ENCODE data around the gene APPL2. TPM values are rescaled to one million over a fixed set of nuclear protein-coding genes. Genes with fewer than 3 reads are reported as not detected.
"Not testable (repeated sequence)": the region's sequence is repeated elsewhere in the genome, so short reads cannot be mapped to it uniquely, and the experiment has no call there.

The APPL2 gene
- total RNA-seq, 1 experiment from 2014 or later: 42.2 TPM

DNA sequence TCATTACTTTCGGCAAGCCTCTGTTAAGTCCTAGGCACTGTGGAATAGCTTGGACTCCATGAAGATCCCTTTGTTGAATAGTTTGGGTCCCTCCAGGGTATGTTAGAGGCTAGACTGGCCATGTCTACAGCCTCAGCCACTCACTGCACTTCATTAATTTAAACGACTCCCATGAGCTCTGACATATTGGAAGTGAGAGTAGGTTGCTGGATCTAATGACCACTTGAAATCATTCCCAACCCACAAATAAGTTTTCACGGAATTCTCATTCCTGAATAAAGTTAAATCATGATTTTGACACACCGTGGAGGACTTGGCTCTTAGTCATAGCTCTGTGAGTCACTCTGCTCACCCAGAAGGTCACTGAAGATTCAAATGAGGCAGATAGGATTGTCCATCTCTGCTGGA lies 21.4 kb upstream of the APPL2 start:
- POLR2A ChIA-PET (ENCODE audit: unreplicated experiment): no interaction called here
- Histone ChIP-seq H2AFZ (ENCODE audit: low read length) (no peak overlapping the region), H4K20me1 (ENCODE audit: low read length) (no peaks in the 10 kb centered on the region), H3K9me3 (ENCODE audit: low read length) (no peaks in the 10 kb centered on the region), H3K27ac (ENCODE audit: low read length) (peak overlapping the region; percentile 19), H3K9me2 (replicated peaks; ENCODE audit: low read length) (no peaks in the 10 kb centered on the region), H3K79me2 (ENCODE audit: low read length) (no peaks in the 10 kb centered on the region), H3K4me2 (ENCODE audit: low read length) (peak overlapping the region; percentile 2), H3K27me3 (ENCODE audit: low read length) (no peaks in the 10 kb centered on the region), H3K4me1 (ENCODE audit: insufficient read depth, low read length) (peaks cover 40% of the 10 kb centered on the region), H3K36me3 (ENCODE audit: low read depth, low read length) (no peaks in the 10 kb centered on the region), H3K9ac (ENCODE audit: low read length) (no peak overlapping the region), H3F3A (ENCODE audit: low read length, unreplicated experiment) (no peaks in the 10 kb centered on the region), H3K4me3 (ENCODE audit: low read length) (no peak overlapping the region)
- intact Hi-C loops (cut with micrococcal nuclease): no loop called here
- DNase-seq: peak; percentile 81
- no peak for TF ChIP-seq EZH2 (IDR thresholded peaks at IDR 0.05; ENCODE audit: low read length, unreplicated experiment)
- TF ChIP-seq, protein P1, sequence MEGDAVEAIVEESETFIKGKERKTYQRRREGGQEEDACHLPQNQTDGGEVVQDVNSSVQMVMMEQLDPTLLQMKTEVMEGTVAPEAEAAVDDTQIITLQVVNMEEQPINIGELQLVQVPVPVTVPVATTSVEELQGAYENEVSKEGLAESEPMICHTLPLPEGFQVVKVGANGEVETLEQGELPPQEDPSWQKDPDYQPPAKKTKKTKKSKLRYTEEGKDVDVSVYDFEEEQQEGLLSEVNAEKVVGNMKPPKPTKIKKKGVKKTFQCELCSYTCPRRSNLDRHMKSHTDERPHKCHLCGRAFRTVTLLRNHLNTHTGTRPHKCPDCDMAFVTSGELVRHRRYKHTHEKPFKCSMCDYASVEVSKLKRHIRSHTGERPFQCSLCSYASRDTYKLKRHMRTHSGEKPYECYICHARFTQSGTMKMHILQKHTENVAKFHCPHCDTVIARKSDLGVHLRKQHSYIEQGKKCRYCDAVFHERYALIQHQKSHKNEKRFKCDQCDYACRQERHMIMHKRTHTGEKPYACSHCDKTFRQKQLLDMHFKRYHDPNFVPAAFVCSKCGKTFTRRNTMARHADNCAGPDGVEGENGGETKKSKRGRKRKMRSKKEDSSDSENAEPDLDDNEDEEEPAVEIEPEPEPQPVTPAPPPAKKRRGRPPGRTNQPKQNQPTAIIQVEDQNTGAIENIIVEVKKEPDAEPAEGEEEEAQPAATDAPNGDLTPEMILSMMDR (conservative IDR thresholded peaks at IDR 0.05; ENCODE audit: low read depth, low read length): no peak
- no TSS peak for BruUV-seq (replicated peaks)
- CTCF ChIA-PET: interaction anchor here (0.6 kb wide), 1 partner anchor 21 kb away, joined by 3 read pairs; the partner anchor contains the start of gene APPL2
- peak; percentile 33 for ATAC-seq

DNA sequence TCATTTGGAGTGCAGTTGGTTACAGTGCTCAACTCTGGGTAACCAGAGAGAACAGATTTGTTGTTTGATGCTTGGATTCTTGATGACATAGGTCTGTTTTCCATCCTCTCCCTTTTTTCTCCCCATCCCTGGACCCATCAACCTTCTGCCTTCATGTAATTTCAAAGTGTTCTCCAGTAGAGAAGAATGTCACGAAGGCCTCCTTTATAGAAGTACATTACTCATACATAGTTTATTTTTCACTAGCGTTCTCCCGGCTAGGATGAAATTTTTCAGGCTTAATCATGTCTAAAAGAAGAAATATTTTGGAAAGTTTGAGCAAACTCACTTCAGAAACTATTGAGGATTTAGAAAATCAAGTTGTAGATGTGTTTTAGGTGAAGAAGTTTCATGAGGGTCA lies 20.9 kb upstream of the APPL2 start:
- H3K4me3 ChIP-seq (ENCODE audit: low read length): no peak overlapping the region
- peak overlapping the region; percentile 2; the same call in 1 of the 2 replicates for H3K4me2 ChIP-seq (ENCODE audit: low read length)
- peaks cover 40% of the 10 kb centered on the region for H3K4me1 ChIP-seq (ENCODE audit: insufficient read depth, low read length)
- H3K36me3 ChIP-seq (ENCODE audit: low read depth, low read length): no peaks in the 10 kb centered on the region
- no peaks in the 10 kb centered on the region for H3K9me3 ChIP-seq (ENCODE audit: low read length)
- intact Hi-C loops (cut with micrococcal nuclease): no loop called here
- peak overlapping the region; percentile 19 for H3K27ac ChIP-seq (ENCODE audit: low read length)
- H3K9me2 ChIP-seq (replicated peaks; ENCODE audit: low read length): no peaks in the 10 kb centered on the region
- no peak for ATAC-seq
- no peak overlapping the region for H2AFZ ChIP-seq (ENCODE audit: low read length)
- H3K27me3 ChIP-seq (ENCODE audit: low read length): no peaks in the 10 kb centered on the region
- no peaks in the 10 kb centered on the region for H3F3A ChIP-seq (ENCODE audit: low read length, unreplicated experiment)
- TF ChIP-seq, protein P1 (conservative IDR thresholded peaks at IDR 0.05; ENCODE audit: low read depth, low read length): no peak
- TF ChIP-seq EZH2phosphoT487 (IDR thresholded peaks at IDR 0.05; ENCODE audit: borderline replicate concordance, low read length) (no peak), EZH2 (IDR thresholded peaks at IDR 0.05; ENCODE audit: low read length, unreplicated experiment) (no peak)
- no TSS peak for BruUV-seq (replicated peaks)
- POLR2A ChIA-PET (ENCODE audit: unreplicated experiment): no interaction called here
- no peaks in the 10 kb centered on the region for H3K79me2 ChIP-seq (ENCODE audit: low read length)
- CTCF ChIA-PET: no interaction called here
- H3K9ac ChIP-seq (ENCODE audit: low read length): no peak overlapping the region
- no peaks in the 10 kb centered on the region for H4K20me1 ChIP-seq (ENCODE audit: low read length)
- peak; percentile 53 for DNase-seq

DNA sequence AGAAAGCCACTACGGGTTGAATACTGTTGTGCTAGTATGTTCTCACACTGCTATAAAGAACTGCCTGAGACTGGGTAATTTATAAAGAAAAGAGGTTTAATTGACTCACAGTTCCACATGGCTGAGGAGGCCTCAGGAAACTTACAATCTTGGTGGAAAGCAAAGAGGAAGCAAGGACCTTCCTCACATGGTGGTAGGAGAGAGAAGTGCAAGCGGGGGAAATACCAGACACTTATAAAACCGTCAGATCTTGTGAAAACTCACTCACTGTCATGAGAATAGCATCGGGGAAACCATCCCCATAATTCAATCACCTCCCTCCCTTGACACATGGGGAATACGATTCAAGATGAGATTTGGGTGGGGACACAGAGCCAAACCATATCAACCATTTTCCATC lies 20.5 kb upstream of the APPL2 start:
- H3K9ac ChIP-seq (ENCODE audit: low read length); H4K20me1 ChIP-seq (ENCODE audit: low read length); H2AFZ ChIP-seq (ENCODE audit: low read length); H3K27me3 ChIP-seq (ENCODE audit: low read length); H3K79me2 ChIP-seq (ENCODE audit: low read length); ATAC-seq; H3F3A ChIP-seq (ENCODE audit: low read length, unreplicated experiment); H3K9me3 ChIP-seq (ENCODE audit: low read length); intact Hi-C loops (cut with micrococcal nuclease); BruUV-seq (replicated peaks); H3K9me2 ChIP-seq (replicated peaks; ENCODE audit: low read length); H3K36me3 ChIP-seq (ENCODE audit: low read depth, low read length); POLR2A ChIA-PET (ENCODE audit: unreplicated experiment); DNase-seq; H3K4me3 ChIP-seq (ENCODE audit: low read length); H3K4me2 ChIP-seq (ENCODE audit: low read length): not testable (repeated sequence)
- peak overlapping the region; percentile 19; the same call in 1 of the 2 replicates for H3K27ac ChIP-seq (ENCODE audit: low read length)
- peaks cover 40% of the 10 kb centered on the region for H3K4me1 ChIP-seq (ENCODE audit: insufficient read depth, low read length)
- CTCF ChIA-PET: interaction anchor here (0.7 kb wide), 1 partner anchor 877 kb away, joined by 3 read pairs; no protein-coding TSS in a partner anchor
